Lung (tissue), 12 donors: Measurements from ENCODE around the gene CRTC1. TPM values are rescaled to one million over a fixed set of nuclear protein-coding genes. Genes with fewer than 3 reads are reported as not detected.
A peak's percentile ranks its signal among the peaks of the same experiment; 100 is the strongest.

Source experiments
- ATAC-seq: fragments of 200-7000 bp; cut with Tn5 transposase; one replicate; pipeline ENCODE4 v1.9.1; 2020; ENCODE audit warnings: moderate number of reproducible peaks; ENCODE audit not compliant: insufficient read depth, low FRiP score
- DNase-seq, 3 donors: peaks; one replicate each; pipeline ENCODE4 v3.0.0-alpha.2; 2013 to 2017
- H3K27ac ChIP-seq, 2 donors: one replicate each; pipeline ENCODE4 v1.5.1; 2013; ENCODE audit warnings: mild to moderate bottlenecking in 2 of 2, moderate library complexity in 2 of 2, control low read depth in 1 of 2, inconsistent platforms in 1 of 2, low read depth in 1 of 2, low read length in 1 of 2
- H3K27me3 ChIP-seq, 3 donors: one replicate each; pipeline ENCODE4 v1.5.1; 2013; ENCODE audit warnings: low read length in 2 of 3; ENCODE audit not compliant: control insufficient read depth in 3 of 3, insufficient read depth in 3 of 3
- H3K36me3 ChIP-seq, 4 donors: one replicate each; pipeline ENCODE4 v1.5.1; 2013; ENCODE audit warnings: low read length in 4 of 4, mild to moderate bottlenecking in 1 of 4, moderate library complexity in 1 of 4; ENCODE audit not compliant: control insufficient read depth in 4 of 4, insufficient read depth in 4 of 4
- H3K4me1 ChIP-seq, 5 donors: one replicate each; pipeline ENCODE4 v1.5.1; 2013; ENCODE audit warnings: low read length in 5 of 5, mild to moderate bottlenecking in 2 of 5, moderate library complexity in 1 of 5; ENCODE audit not compliant: control insufficient read depth in 5 of 5, insufficient read depth in 5 of 5
- H3K4me3 ChIP-seq: one replicate; pipeline ENCODE4 v1.5.1; 2013; ENCODE audit warnings: mild to moderate bottlenecking, control low read depth, moderate library complexity
- H3K9ac ChIP-seq, 2 donors: one replicate each; pipeline ENCODE4 v1.5.1; 2013; ENCODE audit warnings: low read length in 2 of 2, control low read depth in 1 of 2; ENCODE audit not compliant: insufficient read depth in 1 of 2
- H3K9me3 ChIP-seq, 4 donors: one replicate each; pipeline ENCODE4 v1.5.1; 2013; ENCODE audit warnings: low read length in 3 of 4, mild to moderate bottlenecking in 1 of 4, moderate library complexity in 1 of 4; ENCODE audit not compliant: control insufficient read depth in 4 of 4, insufficient read depth in 3 of 4
- whole genome bisulfite sequencing, 2 donors: extraction: QIAGEN DNeasy Blood & Tissue Kit; methylation state at CpG; one replicate each; pipeline ENCODE4 v1.1.7; 2013; 5-methylcytosine and 5-hydroxymethylcytosine counted together
- polyA plus RNA-seq, 2 donors: library from polyadenylated mRNA; stranded (reverse); fragments of 200-250 nt; gene quantifications; one replicate each; pipeline ENCODE4 v1.2.1, GENCODE V29; 2013
- total RNA-seq, 2 donors: library from RNA; depleted of rRNA in 1 of 2; stranded (reverse); fragments of >200 nt in 1 of 2; gene quantifications; one replicate each; pipeline ENCODE4 v1.2.1, GENCODE V29; 2014 to 2021
- TF ChIP-seq, protein P1 (sequence below): IDR thresholded peaks from 2 replicates; pipeline ENCODE4 v1.5.1; 2012; ENCODE audit warnings: mild to moderate bottlenecking; ENCODE audit errors: control extremely low read depth, extremely low read depth
- donor health status: control.
- donor health status: control.
- donor health status: Bipolar disorder and iron deficiency.
- donor health status: healthy.
- donor health status: DM: yes; HTN: yes; CAD: no.

Gene CRTC1
- total and polyA plus RNA-seq, 4 donors: 4.2 to 16.0 (median 7.3) TPM

DNA sequence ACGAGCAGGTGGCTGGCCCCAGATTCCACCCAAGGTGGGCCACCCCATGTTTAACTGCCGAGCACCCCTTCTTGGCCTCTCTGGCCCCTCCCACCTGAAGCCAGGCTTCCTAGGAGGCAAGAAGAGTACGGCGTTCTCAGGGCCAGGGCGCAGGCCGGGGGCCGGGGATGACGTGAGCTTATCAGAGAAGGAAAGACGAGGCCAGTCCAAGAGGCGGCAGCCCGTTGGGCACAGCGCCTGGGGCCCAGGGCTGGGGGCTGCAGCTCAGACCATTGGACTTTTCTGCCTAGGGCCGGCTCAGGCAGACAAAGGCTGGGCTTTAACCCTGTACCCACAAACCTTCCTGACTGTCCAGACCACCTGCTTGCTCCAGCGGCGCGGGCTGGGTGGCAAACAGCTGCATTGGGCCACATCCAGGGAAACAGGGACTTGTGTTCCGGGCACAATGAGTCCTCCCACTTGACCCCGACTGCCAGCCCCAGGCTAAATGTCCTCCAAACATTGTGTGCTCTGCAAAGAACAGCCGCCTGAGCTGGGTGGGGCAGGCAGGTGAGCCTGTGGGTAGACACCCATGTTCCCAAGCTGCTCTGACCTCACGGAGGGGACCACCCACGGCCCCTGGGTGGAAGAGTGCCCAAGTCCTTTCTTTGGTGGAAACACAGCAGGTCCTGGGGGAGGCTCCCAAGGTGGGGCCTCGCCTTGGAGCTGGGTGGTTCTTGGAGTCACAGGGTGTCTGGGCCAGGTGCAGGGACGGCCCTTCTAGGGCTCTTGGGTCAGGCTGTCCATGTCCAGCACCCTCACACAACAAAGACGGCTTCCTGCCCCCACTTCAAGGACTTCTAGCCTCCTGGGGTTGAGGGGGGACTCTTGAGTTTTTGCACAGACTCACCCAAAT is 85.8 kb downstream of the CRTC1 start:
- peaks cover 0 to 27% (median 4%) of the 10 kb centered on the region in 5 donors for H3K4me1 ChIP-seq
- TF ChIP-seq, protein P1, sequence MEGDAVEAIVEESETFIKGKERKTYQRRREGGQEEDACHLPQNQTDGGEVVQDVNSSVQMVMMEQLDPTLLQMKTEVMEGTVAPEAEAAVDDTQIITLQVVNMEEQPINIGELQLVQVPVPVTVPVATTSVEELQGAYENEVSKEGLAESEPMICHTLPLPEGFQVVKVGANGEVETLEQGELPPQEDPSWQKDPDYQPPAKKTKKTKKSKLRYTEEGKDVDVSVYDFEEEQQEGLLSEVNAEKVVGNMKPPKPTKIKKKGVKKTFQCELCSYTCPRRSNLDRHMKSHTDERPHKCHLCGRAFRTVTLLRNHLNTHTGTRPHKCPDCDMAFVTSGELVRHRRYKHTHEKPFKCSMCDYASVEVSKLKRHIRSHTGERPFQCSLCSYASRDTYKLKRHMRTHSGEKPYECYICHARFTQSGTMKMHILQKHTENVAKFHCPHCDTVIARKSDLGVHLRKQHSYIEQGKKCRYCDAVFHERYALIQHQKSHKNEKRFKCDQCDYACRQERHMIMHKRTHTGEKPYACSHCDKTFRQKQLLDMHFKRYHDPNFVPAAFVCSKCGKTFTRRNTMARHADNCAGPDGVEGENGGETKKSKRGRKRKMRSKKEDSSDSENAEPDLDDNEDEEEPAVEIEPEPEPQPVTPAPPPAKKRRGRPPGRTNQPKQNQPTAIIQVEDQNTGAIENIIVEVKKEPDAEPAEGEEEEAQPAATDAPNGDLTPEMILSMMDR: no peak
- H3K4me3 ChIP-seq: no peak overlapping the region
- peak overlapping the region in 1 of 2 donors; percentile 37 for H3K27ac ChIP-seq
- DNase-seq: no peak
- 74 to 83% methylated on average over 24 of the region's 24 CpGs for WGBS, 2 donors
- no peaks in the 10 kb centered on the region for H3K9me3 ChIP-seq
- ATAC-seq: peak; percentile 9
- H3K36me3 ChIP-seq: peaks cover 0 to 5% (median 0%) of the 10 kb centered on the region in 4 donors
- H3K9ac ChIP-seq: no peak overlapping the region
- no peaks in the 10 kb centered on the region for H3K27me3 ChIP-seq

DNA sequence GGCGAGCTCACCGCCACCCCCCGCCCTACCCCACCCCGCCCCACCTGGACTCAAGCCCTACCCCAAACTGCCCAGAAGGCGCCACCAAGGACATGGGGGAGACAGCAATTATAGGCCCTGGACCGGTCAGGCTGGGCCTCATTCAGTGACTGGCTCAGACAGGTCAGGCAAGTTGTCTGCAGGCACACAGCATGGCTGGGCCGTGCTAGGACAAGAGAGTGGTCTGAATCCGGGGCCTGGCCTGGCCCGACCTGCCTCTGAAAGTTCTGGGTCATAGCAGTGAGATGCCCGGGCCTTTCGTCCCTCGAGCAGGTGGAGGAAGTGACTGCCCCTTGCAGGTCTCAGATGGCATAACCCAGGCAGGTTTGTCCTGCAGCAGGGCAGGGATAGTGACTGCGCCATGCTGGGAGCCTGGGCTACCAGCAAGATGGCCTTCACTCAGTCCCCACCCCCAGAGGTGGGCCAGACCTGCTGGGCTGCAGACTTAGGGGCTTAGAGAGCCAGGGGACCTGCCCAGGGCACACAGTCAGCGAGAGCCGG is 86.6 kb downstream of the CRTC1 start:
- Histone ChIP-seq H3K4me3 (no peak overlapping the region), H3K9ac (no peak overlapping the region), H3K27me3 (no peaks in the 10 kb centered on the region), H3K27ac (no peak overlapping the region), H3K9me3 (no peaks in the 10 kb centered on the region), H3K36me3 (peaks cover 0 to 5% (median 0%) of the 10 kb centered on the region in 4 donors), H3K4me1 (peaks cover 0 to 23% (median 3%) of the 10 kb centered on the region in 5 donors)
- ATAC-seq (no peak), DNase-seq (no peak)
- WGBS, 2 donors: 91 to 93% methylated on average over 15 of the region's 15 CpGs
- TF ChIP-seq, protein P1: no peak

DNA sequence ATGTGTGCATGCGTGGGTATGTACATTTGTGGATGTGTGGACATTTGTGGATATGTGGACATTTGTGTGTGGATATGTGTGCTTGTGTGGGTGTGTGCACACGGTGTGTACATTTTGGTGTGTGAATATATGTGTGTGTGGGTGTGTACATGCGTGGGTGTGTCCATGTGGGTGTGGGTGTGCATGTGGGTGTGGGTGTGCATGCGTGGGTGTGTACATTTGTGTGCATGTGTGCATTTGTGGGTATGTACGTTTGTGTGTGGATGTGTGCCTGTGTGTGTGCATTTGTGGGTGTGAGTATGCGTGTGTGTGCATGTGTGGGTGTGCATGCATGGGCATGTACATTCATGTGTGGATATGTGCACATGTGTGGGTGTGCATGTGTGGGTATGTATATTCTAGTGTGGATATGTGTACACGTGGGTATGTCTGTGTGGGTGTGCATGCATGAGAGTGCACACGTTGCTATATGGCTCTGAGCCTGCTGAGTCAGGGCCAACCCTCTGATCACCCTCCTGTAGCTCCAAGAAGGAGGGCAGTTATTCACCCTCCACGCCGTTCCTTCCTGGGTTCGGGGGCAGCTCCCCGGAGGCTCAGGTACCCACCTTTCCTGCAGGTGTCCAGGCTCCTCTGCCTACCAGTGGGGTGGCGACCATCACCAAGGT is 87.3 kb downstream of the CRTC1 start:
- TF ChIP-seq, protein P1: no peak
- Histone ChIP-seq H3K27ac (no peak overlapping the region), H3K4me3 (no peak overlapping the region), H3K36me3 (peaks cover 0 to 5% (median 1%) of the 10 kb centered on the region in 4 donors), H3K27me3 (no peaks in the 10 kb centered on the region), H3K9ac (no peak overlapping the region), H3K9me3 (no peaks in the 10 kb centered on the region), H3K4me1 (peaks cover 0 to 22% (median 3%) of the 10 kb centered on the region in 5 donors)
- DNase-seq (no peak), ATAC-seq (no peak)
- WGBS, 2 donors: 88 to 89% methylated on average over 13 of the region's 13 CpGs
